B cell (primary cell): Measurements from ENCODE around the gene SEC63. TPM values are rescaled to one million over a fixed set of nuclear protein-coding genes. Genes with fewer than 3 reads are reported as not detected.
"Not testable (repeated sequence)": the region's sequence is repeated elsewhere in the genome, so short reads cannot be mapped to it uniquely, and the experiment has no call there.

Experiments used
- ATAC-seq: fragments of 200-7000 bp; cut with Tn5 transposase; one replicate; pipeline ENCODE4 v1.10.0; 2021; ENCODE audit warnings: low read depth, mild to moderate bottlenecking, moderate number of reproducible peaks, moderate library complexity
- CTCF ChIA-PET: fragments of 350-600 bp; sonication (Branson Sonifier 250); formaldehyde crosslinking; loops from one replicate; lab custom pipeline; 2021; ENCODE audit warnings: antibody characterized with exemption, inconsistent platforms; lab: Charles Lee
- POLR2A ChIA-PET: fragments of 350-600 bp; sonication (Branson Sonifier 250); formaldehyde crosslinking; loops from one replicate; lab custom pipeline; 2021; ENCODE audit warnings: antibody characterized with exemption; lab: Charles Lee
- DNase-seq: peaks from one replicate; pipeline ENCODE4 v3.0.0; 2013
- H2AFZ ChIP-seq: 2 replicates; pipeline ENCODE4 v1.6.1; 2012; ENCODE audit warnings: mild to moderate bottlenecking, low read depth, low read length; ENCODE audit not compliant: insufficient read depth, poor library complexity, severe bottlenecking
- H3K27ac ChIP-seq, 2 donors: 1 replicate in 1 of 2; 2 replicates in 1 of 2; pipeline ENCODE4 v1.5.1; 2012 to 2013; ENCODE audit warnings: low read length in 2 of 2, mild to moderate bottlenecking in 2 of 2, moderate library complexity in 1 of 2
- H3K27me3 ChIP-seq, 4 experiments: fragments of 200-600 bp in 1 of 4; sonication (generic) in 1 of 4; replicated peaks in 1 of 4; 1 replicate in 2 of 4; 2 replicates in 2 of 4; pipeline versions ENCODE4 v1.6.1 to v1.7.0; 2013 to 2016; ENCODE audit warnings: low read length in 3 of 4, mild to moderate bottlenecking in 2 of 4, mixed read lengths in 1 of 4, moderate library complexity in 1 of 4; ENCODE audit not compliant: insufficient read depth in 4 of 4, control insufficient read depth in 3 of 4; ENCODE audit errors: control extremely low read depth in 1 of 4
- H3K36me3 ChIP-seq, 2 experiments: replicated peaks in 1 of 2; 1 replicate in 1 of 2; 2 replicates in 1 of 2; pipeline versions ENCODE4 v1.6.1 to v1.7.1; 2013; ENCODE audit warnings: low read length in 1 of 2; ENCODE audit not compliant: insufficient read depth in 2 of 2, control insufficient read depth in 1 of 2; ENCODE audit errors: control extremely low read depth in 1 of 2, extremely low read depth in 1 of 2
- H3K4me1 ChIP-seq, 2 donors: fragments of 200-600 bp in 1 of 2; sonication (generic) in 1 of 2; 1 replicate in 1 of 2; 2 replicates in 1 of 2; pipeline versions ENCODE4 v1.5.1 to v1.6.1; 2013 to 2017; ENCODE audit warnings: low read length in 2 of 2; ENCODE audit not compliant: control insufficient read depth in 2 of 2, insufficient read depth in 2 of 2
- H3K4me2 ChIP-seq: replicated peaks from 2 replicates; pipeline ENCODE3; 2012; ENCODE audit warnings: mild to moderate bottlenecking, low read depth, low read length; ENCODE audit not compliant: poor library complexity, severe bottlenecking
- H3K4me3 ChIP-seq, 5 experiments: fragments of 200-600 bp in 1 of 5; sonication (generic) in 1 of 5; 1 replicate in 3 of 5; 2 replicates in 2 of 5; pipeline versions ENCODE4 v1.5.1 to v1.7.0; 2011 to 2016; ENCODE audit warnings: low read length in 4 of 5, mild to moderate bottlenecking in 4 of 5, low read depth in 2 of 5, control low read depth in 1 of 5, moderate library complexity in 1 of 5; ENCODE audit not compliant: insufficient read depth in 1 of 5; ENCODE audit errors: control extremely low read depth in 1 of 5, extremely low read depth in 1 of 5
- H3K79me2 ChIP-seq: fragments of 200-600 bp; sonication (generic); one replicate; pipeline ENCODE4 v1.6.0; 2016; ENCODE audit warnings: low read length; ENCODE audit not compliant: control insufficient read depth, insufficient read depth
- H3K9ac ChIP-seq: fragments of 200-600 bp; sonication (generic); 2 replicates; pipeline ENCODE4 v1.6.1; 2017; ENCODE audit warnings: mild to moderate bottlenecking, low read length, moderate library complexity
- H3K9me3 ChIP-seq, 3 donors: one replicate each; pipeline versions ENCODE4 v1.6.1 to v1.7.1; 2013; ENCODE audit warnings: low read length in 2 of 3; ENCODE audit not compliant: control insufficient read depth in 2 of 3, insufficient read depth in 1 of 3; ENCODE audit errors: control extremely low read depth in 1 of 3
- H4K20me1 ChIP-seq: 2 replicates; pipeline ENCODE4 v1.6.0; 2012; ENCODE audit warnings: mild to moderate bottlenecking, low read length; ENCODE audit not compliant: insufficient read depth, control insufficient read depth, poor library complexity, severe bottlenecking
- H3K27ac Mint-ChIP-seq: one replicate; pipeline ENCODE4 v1.8.0; 2021; ENCODE audit warnings: mixed read lengths
- H3K27me3 Mint-ChIP-seq: one replicate; pipeline ENCODE4 v1.8.0; 2021; ENCODE audit warnings: mixed read lengths
- H3K4me1 Mint-ChIP-seq: one replicate; pipeline ENCODE4 v1.8.0; 2021; ENCODE audit warnings: mixed read lengths
- H3K4me3 Mint-ChIP-seq: one replicate; pipeline ENCODE4 v1.8.0; 2021; ENCODE audit warnings: mixed read lengths
- H3K9me3 Mint-ChIP-seq: one replicate; pipeline ENCODE4 v1.8.0; 2022; ENCODE audit warnings: mixed read lengths; ENCODE audit not compliant: insufficient read depth
- EZH2 ChIP-seq: IDR thresholded peaks from 2 replicates; pipeline ENCODE4 v1.6.1; 2012; ENCODE audit warnings: borderline replicate concordance, low read depth, mild to moderate bottlenecking, moderate library complexity, low read length; ENCODE audit not compliant: insufficient read depth, poor library complexity, severe bottlenecking
- WGBS: methylation state at CpG from one replicate; pipeline ENCODE4 v1.1.5; 2013; ENCODE audit warnings: missing lambda C conversion rate; ENCODE audit not compliant: insufficient coverage; 5-methylcytosine and 5-hydroxymethylcytosine counted together
- intact Hi-C: fragments of 100-400 bp; cut with micrococcal nuclease; formaldehyde crosslinking; loops from one replicate; pipeline ENCODE4 v1.10.0; 2022
- polyA plus RNA-seq: library from polyadenylated mRNA; depleted of rRNA; stranded (reverse); fragments of >200 nt; gene quantifications from 2 replicates; pipeline ENCODE4 v1.2.3, GENCODE V29; 2012
- total RNA-seq, 2 donors: library from RNA; stranded (reverse); fragments of 120-200 nt in 1 of 2; gene quantifications; 1 replicate in 1 of 2; 2 replicates in 1 of 2; pipeline versions ENCODE4 v1.2.3 to v1.2.4, GENCODE V29; 2013 to 2022
- TF ChIP-seq, protein P1 (sequence below): fragments of 200-600 bp; IDR thresholded peaks from one replicate; pipeline ENCODE4 v1.8.0; 2022; ENCODE audit warnings: antibody characterized with exemption, mild to moderate bottlenecking

SEC63 gene
- total and polyA plus RNA-seq, 2 donors (not counting 1 experiment from before 2014, with no cell fraction given) = 12.5 to 79.5 TPM

DNA sequence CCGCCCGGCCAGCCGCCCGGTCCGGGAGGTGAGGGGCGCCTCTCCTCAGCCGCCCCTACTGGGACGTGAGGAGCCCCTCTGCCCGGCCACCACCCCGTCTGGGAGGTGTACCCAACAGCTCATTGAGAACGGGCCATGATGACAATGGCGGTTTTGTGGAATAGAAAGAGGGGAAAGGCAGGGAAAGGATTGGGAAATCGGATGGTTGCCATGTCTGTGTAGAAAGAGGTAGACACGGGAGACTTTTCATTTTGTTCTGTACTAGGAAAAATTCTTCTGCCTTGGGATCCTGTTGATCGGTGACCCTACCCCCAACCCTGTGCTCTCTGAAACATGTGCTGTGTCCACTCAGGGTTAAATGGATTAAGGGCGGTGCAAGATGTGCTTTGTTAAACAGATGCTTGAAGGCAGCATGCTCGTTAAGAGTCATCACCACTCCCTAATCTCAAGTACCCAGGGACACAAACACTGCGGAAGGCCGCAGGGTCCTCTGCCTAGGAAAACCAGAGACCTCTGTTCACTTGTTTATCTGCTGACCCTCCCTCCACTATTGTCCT, 4.1 kb downstream of the SEC63 start:
- ATAC-seq, H3K4me3 ChIP-seq, DNase-seq, H3K27ac Mint-ChIP-seq, H3K9me3 ChIP-seq, H3K4me3 Mint-ChIP-seq, H3K9me3 Mint-ChIP-seq, H3K27me3 Mint-ChIP-seq, CTCF ChIA-PET, POLR2A ChIA-PET, H3K27ac ChIP-seq, H2AFZ ChIP-seq, H3K9ac ChIP-seq, H3K27me3 ChIP-seq, H3K4me2 ChIP-seq, H3K36me3 ChIP-seq: not testable (repeated sequence)
- H3K4me1 ChIP-seq = peaks cover 12 to 28% of the 10 kb centered on the region in 2 donors
- H4K20me1 ChIP-seq = peaks cover 66% of the 10 kb centered on the region
- peaks cover 82% of the 10 kb centered on the region for H3K79me2 ChIP-seq
- H3K4me1 Mint-ChIP-seq = peaks cover 50% of the 10 kb centered on the region
- intact Hi-C loops = loop anchor here (10.0 kb wide), 1 partner anchor 1141 kb away; the partner anchor contains the start of genes CEP57L1 and SESN1
- 92% methylated on average over 9 of the region's 19 CpGs for WGBS

DNA sequence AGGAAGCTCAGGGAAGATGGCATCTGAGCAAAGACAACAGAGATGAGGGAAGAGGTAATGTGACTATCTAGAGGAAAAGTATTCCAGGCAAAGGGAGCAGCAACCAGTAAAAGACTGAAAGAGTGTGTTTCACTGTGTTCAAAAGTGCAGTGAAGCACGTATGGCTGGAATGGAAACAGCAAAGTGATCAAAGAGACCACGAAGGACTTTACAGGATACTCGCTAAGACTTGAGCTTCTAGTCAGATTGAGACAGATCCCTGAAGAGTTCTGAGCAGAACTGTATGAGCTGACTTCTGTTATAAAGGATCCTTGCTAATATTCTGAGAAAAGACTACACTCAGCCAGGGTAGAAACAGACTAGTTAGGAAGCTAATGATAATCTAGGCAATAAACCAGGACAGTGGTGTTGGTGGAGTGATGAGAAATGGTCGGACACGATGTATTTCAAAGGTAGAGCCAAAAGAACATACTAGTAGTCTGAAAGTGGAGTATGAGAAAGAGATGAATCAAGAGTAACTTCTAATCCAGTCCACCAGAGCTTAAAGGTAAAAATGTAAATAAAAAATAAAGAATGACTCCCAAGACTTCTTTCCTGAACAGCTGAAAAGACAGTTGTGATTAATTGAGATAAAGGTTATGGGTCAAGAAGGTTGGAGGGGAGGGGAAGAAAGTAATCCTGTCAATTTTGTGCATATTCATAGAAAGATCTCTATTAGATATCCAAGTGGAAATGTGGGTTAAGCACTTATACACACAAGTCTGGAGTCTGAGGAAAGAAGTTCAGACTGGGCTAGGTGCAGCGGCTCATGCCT, 14.2 kb downstream of the SEC63 start:
- H4K20me1 ChIP-seq = peaks cover 71% of the 10 kb centered on the region
- intact Hi-C loops = no loop called here
- ChIA-PET POLR2A (no interaction called here), CTCF (interaction anchor here (1.2 kb wide), 1 partner anchor 96 kb away, joined by 3 read pairs; no protein-coding TSS in a partner anchor)
- H3K9me3 ChIP-seq = no peaks in the 10 kb centered on the region
- H3K36me3 ChIP-seq = peaks cover 0 to 4% of the 10 kb centered on the region in 2 experiments
- no peak overlapping the region for H3K27ac Mint-ChIP-seq
- H3K9ac ChIP-seq = no peak overlapping the region
- H3K4me2 ChIP-seq = no peak overlapping the region
- no peak overlapping the region for H3K4me3 ChIP-seq
- no peak overlapping the region for H3K4me3 Mint-ChIP-seq
- no peaks in the 10 kb centered on the region for H3K27me3 ChIP-seq
- H3K27ac ChIP-seq = no peak overlapping the region
- 38% methylated on average over 4 of the region's 6 CpGs for WGBS
- no peak for DNase-seq
- H3K4me1 ChIP-seq = no peaks in the 10 kb centered on the region
- H2AFZ ChIP-seq = no peak overlapping the region
- no peak for ATAC-seq
- no peaks in the 10 kb centered on the region for H3K27me3 Mint-ChIP-seq
- H3K79me2 ChIP-seq = peaks cover 93% of the 10 kb centered on the region
- no peaks in the 10 kb centered on the region for H3K9me3 Mint-ChIP-seq
- TF ChIP-seq, protein P1, sequence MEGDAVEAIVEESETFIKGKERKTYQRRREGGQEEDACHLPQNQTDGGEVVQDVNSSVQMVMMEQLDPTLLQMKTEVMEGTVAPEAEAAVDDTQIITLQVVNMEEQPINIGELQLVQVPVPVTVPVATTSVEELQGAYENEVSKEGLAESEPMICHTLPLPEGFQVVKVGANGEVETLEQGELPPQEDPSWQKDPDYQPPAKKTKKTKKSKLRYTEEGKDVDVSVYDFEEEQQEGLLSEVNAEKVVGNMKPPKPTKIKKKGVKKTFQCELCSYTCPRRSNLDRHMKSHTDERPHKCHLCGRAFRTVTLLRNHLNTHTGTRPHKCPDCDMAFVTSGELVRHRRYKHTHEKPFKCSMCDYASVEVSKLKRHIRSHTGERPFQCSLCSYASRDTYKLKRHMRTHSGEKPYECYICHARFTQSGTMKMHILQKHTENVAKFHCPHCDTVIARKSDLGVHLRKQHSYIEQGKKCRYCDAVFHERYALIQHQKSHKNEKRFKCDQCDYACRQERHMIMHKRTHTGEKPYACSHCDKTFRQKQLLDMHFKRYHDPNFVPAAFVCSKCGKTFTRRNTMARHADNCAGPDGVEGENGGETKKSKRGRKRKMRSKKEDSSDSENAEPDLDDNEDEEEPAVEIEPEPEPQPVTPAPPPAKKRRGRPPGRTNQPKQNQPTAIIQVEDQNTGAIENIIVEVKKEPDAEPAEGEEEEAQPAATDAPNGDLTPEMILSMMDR = no peak
- TF ChIP-seq EZH2 = no peak
- peaks cover 49% of the 10 kb centered on the region for H3K4me1 Mint-ChIP-seq
